ENCODE results near the gene LRG1. TPM values are rescaled to one million over a fixed set of nuclear protein-coding genes. Genes with fewer than 3 reads are reported as not detected.

The LRG1 gene
- total and polyA plus RNA-seq, 9 donors = 0.33 to 7.6 (median 2.7) TPM

DNA sequence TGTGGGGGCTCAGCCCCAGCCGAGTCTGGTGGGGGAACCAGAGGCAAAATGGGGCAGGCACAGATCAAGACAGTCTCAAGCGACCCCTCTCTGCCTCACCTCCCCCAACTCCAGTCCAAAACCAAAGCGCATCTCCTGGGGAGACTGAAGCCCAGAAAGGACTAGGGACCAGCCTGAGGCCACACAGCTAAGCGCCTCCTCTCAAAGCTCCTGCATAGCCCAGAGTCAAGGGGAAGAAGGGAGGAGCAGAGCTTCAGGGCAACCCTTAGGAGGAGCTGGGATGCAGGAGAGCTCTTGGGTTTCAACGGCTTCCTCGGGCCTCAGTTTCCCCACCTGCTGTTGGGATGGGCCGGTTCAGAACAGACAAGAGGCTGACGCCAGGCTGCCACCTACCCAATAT, 39.6 kb upstream of the LRG1 start:
- no peak for DNase-seq
- H3K4me3 ChIP-seq = no peak overlapping the region
- peaks cover 2% of the 10 kb centered on the region for H3K27me3 ChIP-seq
- no peak for TF ChIP-seq EP300 (IDR thresholded peaks at IDR 0.05)
- TF ChIP-seq POLR2A (IDR thresholded peaks at IDR 0.05) = no peak
- no peak for TF ChIP-seq CTCF (IDR thresholded peaks at IDR 0.05)
- WGBS, 3 donors = 52 to 66% (median 64%) methylated on average over 8 of the region's 8 CpGs
- H3K9me3 ChIP-seq = no peaks in the 10 kb centered on the region
- H3K36me3 ChIP-seq = no peaks in the 10 kb centered on the region
- H3K27ac ChIP-seq = no peak overlapping the region
- intact Hi-C loops (cut with DNase I) = loop anchor here in 2 of 4 donors (5.0 to 10.0 kb wide), 2 partner anchors 53 to 205 kb away; no protein-coding TSS in a partner anchor
- peaks cover 6% of the 10 kb centered on the region for H3K4me1 ChIP-seq (ENCODE audit: insufficient read depth)

DNA sequence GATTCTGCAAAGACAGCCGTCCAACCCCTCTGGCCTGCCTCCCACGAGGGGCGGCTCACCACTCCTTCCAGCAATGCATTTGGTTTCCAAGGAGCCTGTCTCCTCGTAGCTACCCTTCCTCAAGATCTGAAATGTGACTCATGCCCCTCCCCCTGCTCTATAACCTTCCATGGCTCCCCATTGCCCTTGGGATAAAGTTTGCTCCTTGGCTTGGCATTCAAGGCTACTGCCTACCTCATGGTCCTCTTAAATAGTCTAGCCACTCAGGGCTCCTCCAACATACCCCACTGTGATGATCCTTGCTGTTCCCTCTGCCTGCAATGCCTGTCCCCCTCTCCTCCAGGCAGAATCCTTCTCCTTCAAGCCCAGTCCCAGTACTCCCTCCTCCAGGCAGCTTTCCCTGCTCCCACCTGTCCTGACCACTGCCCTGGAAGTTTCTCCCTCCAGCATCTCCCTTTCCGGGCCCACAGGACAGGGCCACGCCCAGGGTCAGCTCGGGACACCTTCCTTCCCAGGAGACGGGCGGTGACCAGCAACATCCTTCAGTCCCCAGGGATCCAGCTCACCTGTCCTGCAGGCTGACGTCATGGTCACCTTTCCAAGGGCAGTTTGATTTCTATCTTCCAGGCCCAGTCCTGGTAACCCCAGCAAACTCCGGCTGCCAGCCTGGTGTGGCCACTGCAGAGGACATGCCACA, 38.9 kb upstream of the LRG1 start:
- H3K27me3 ChIP-seq = no peaks in the 10 kb centered on the region
- no peaks in the 10 kb centered on the region for H3K36me3 ChIP-seq
- WGBS, 3 donors = 51 to 59% (median 54%) methylated on average over 11 of the region's 11 CpGs
- intact Hi-C loops (cut with DNase I) = loop anchor here in 2 of 4 donors (5.0 to 10.0 kb wide), 2 partner anchors 54 to 206 kb away; no protein-coding TSS in a partner anchor
- TF ChIP-seq CTCF (IDR thresholded peaks at IDR 0.05) (no peak), POLR2A (IDR thresholded peaks at IDR 0.05) (no peak), EP300 (IDR thresholded peaks at IDR 0.05) (no peak)
- no peaks in the 10 kb centered on the region for H3K9me3 ChIP-seq
- H3K27ac ChIP-seq = no peak overlapping the region
- DNase-seq = no peak
- peaks cover 5% of the 10 kb centered on the region for H3K4me1 ChIP-seq (ENCODE audit: insufficient read depth)
- no peak overlapping the region for H3K4me3 ChIP-seq

- H3K9me3 ChIP-seq = no peaks in the 10 kb centered on the region
- H3K27me3 ChIP-seq = no peaks in the 10 kb centered on the region
- peaks cover 5% of the 10 kb centered on the region for H3K4me1 ChIP-seq (ENCODE audit: insufficient read depth)
- H3K4me3 ChIP-seq = no peak overlapping the region
- TF ChIP-seq POLR2A (IDR thresholded peaks at IDR 0.05) (no peak), EP300 (IDR thresholded peaks at IDR 0.05) (no peak), CTCF (IDR thresholded peaks at IDR 0.05) (no peak)
- WGBS, 3 donors = 71 to 80% (median 79%) methylated on average over 4 to 5 of the region's 5 CpGs
- H3K36me3 ChIP-seq = no peaks in the 10 kb centered on the region
- H3K27ac ChIP-seq = no peak overlapping the region
- intact Hi-C loops (cut with DNase I) = loop anchor here in 2 of 4 donors (5.0 to 10.0 kb wide), 2 partner anchors 55 to 208 kb away; no protein-coding TSS in a partner anchor
- DNase-seq = no peak
Observed at GRCh38 chr19:4577020-4577782, 37.4 kb upstream of the LRG1 start.

- intact Hi-C loops (cut with DNase I) = loop anchor here in 2 of 4 donors (5.0 to 10.0 kb wide), 2 partner anchors 56 to 209 kb away; no protein-coding TSS in a partner anchor
- H3K4me3 ChIP-seq = no peak overlapping the region
- H3K27me3 ChIP-seq = no peaks in the 10 kb centered on the region
- H3K4me1 ChIP-seq (ENCODE audit: insufficient read depth) = peaks cover 5% of the 10 kb centered on the region
- 43 to 52% (median 50%) methylated on average over 17 of the region's 17 CpGs for WGBS, 3 donors
- H3K27ac ChIP-seq = no peak overlapping the region
- DNase-seq = peak; percentile 30 to 74 (median 57)
- H3K9me3 ChIP-seq = no peaks in the 10 kb centered on the region
- TF ChIP-seq POLR2A (IDR thresholded peaks at IDR 0.05) (no peak), CTCF (IDR thresholded peaks at IDR 0.05) (peak in 2 of 3 donors; percentile 38 to 42)
- no peaks in the 10 kb centered on the region for H3K36me3 ChIP-seq
Observed at GRCh38 chr19:4576016-4576933, 36.4 kb upstream of the LRG1 start.

Data from ovary (tissue), 9 donors.